ENCODE results near the gene MASP2.
"Not testable (repeated sequence)": the region's sequence is repeated elsewhere in the genome, so short reads cannot be mapped to it uniquely, and the experiment has no call there.

Gene MASP2

GRCh38 chr1:11041048-11041447 lies 6.0 kb downstream of the MASP2 start:
- H3K9me3 Mint-ChIP-seq, result no peaks in the 10 kb centered on the region
- no peaks in the 10 kb centered on the region for H3K27me3 Mint-ChIP-seq
- H3K4me3 Mint-ChIP-seq, result no peak overlapping the region
- no peak for DNase-seq (ENCODE audit: low spot score in 2 of 2)
- no peaks in the 10 kb centered on the region for H3K36me3 Mint-ChIP-seq (ENCODE audit: insufficient read depth)
- H3K4me1 Mint-ChIP-seq, result no peaks in the 10 kb centered on the region
- no peak for ATAC-seq (replicated peaks; ENCODE audit: extremely low read depth, poor library complexity, severe bottlenecking)
- H3K27ac Mint-ChIP-seq (ENCODE audit: low read depth), result no peak overlapping the region

GRCh38 chr1:11040105-11040429 lies 7.0 kb downstream of the MASP2 start:
- not testable (repeated sequence) for H3K36me3 Mint-ChIP-seq (ENCODE audit: insufficient read depth); ATAC-seq (replicated peaks; ENCODE audit: extremely low read depth, poor library complexity, severe bottlenecking); H3K4me3 Mint-ChIP-seq; H3K27ac Mint-ChIP-seq (ENCODE audit: low read depth); H3K4me1 Mint-ChIP-seq; H3K9me3 Mint-ChIP-seq; H3K27me3 Mint-ChIP-seq; DNase-seq (ENCODE audit: low spot score in 2 of 2)

- H3K4me1 Mint-ChIP-seq, result no peaks in the 10 kb centered on the region
- no peaks in the 10 kb centered on the region for H3K9me3 Mint-ChIP-seq
Measured at GRCh38 chr1:11039351-11040104, 7.5 kb downstream of the MASP2 start.

GRCh38 chr1:11037740-11038182 lies 9.3 kb downstream of the MASP2 start:
- H3K4me1 Mint-ChIP-seq, result no peaks in the 10 kb centered on the region
- H3K9me3 Mint-ChIP-seq, result no peaks in the 10 kb centered on the region
- DNase-seq (ENCODE audit: low spot score in 2 of 2), result peak; percentile 84 to 87
- H3K36me3 Mint-ChIP-seq (ENCODE audit: insufficient read depth), result no peaks in the 10 kb centered on the region
- no peaks in the 10 kb centered on the region for H3K27me3 Mint-ChIP-seq
- ATAC-seq (replicated peaks; ENCODE audit: extremely low read depth, poor library complexity, severe bottlenecking), result peak; percentile 91
- H3K27ac Mint-ChIP-seq (ENCODE audit: low read depth), result no peak overlapping the region
- no peak overlapping the region for H3K4me3 Mint-ChIP-seq

More at GRCh38 chr1:11039351-11040104, 7.5 kb downstream of the MASP2 start:
- DNase-seq (ENCODE audit: low spot score in 2 of 2) (no peak), ATAC-seq (replicated peaks; ENCODE audit: extremely low read depth, poor library complexity, severe bottlenecking) (no peak)
- Mint-ChIP-seq H3K27me3 (no peaks in the 10 kb centered on the region), H3K27ac (ENCODE audit: low read depth) (no peak overlapping the region), H3K4me3 (no peak overlapping the region), H3K36me3 (ENCODE audit: insufficient read depth) (no peaks in the 10 kb centered on the region)

GRCh38 chr1:11037019-11037739 lies 9.9 kb downstream of the MASP2 start:
- not testable (repeated sequence) for H3K27me3 Mint-ChIP-seq, H3K4me1 Mint-ChIP-seq

GRCh38 chr1:11031624-11032262 lies 15.3 kb downstream of the MASP2 start:
- no peak for DNase-seq (ENCODE audit: low spot score in 2 of 2)
- Mint-ChIP-seq H3K27ac (ENCODE audit: low read depth) (no peak overlapping the region), H3K36me3 (ENCODE audit: insufficient read depth) (peaks cover 23% of the 10 kb centered on the region), H3K4me3 (no peak overlapping the region), H3K9me3 (no peaks in the 10 kb centered on the region), H3K4me1 (peaks cover 5% of the 10 kb centered on the region), H3K27me3 (no peaks in the 10 kb centered on the region)
- ATAC-seq (replicated peaks; ENCODE audit: extremely low read depth, poor library complexity, severe bottlenecking), result no peak

More at GRCh38 chr1:11037019-11037739, 9.9 kb downstream of the MASP2 start:
- not testable (repeated sequence) for H3K36me3 Mint-ChIP-seq (ENCODE audit: insufficient read depth); DNase-seq (ENCODE audit: low spot score in 2 of 2); H3K9me3 Mint-ChIP-seq; H3K4me3 Mint-ChIP-seq; H3K27ac Mint-ChIP-seq (ENCODE audit: low read depth); ATAC-seq (replicated peaks; ENCODE audit: extremely low read depth, poor library complexity, severe bottlenecking)

- Mint-ChIP-seq H3K27me3 (no peaks in the 10 kb centered on the region), H3K9me3 (no peaks in the 10 kb centered on the region), H3K27ac (ENCODE audit: low read depth) (no peak overlapping the region), H3K36me3 (ENCODE audit: insufficient read depth) (peaks cover 30% of the 10 kb centered on the region), H3K4me3 (no peak overlapping the region), H3K4me1 (peaks cover 6% of the 10 kb centered on the region)
- DNase-seq (ENCODE audit: low spot score in 2 of 2) (no peak), ATAC-seq (replicated peaks; ENCODE audit: extremely low read depth, poor library complexity, severe bottlenecking) (no peak)
Measured at GRCh38 chr1:11030865-11031264, 16.2 kb downstream of the MASP2 start.

- Mint-ChIP-seq H3K4me3 (no peak overlapping the region), H3K9me3 (no peaks in the 10 kb centered on the region), H3K27ac (ENCODE audit: low read depth) (no peak overlapping the region)
Measured at GRCh38 chr1:11028018-11028417, 19.0 kb downstream of the MASP2 start.

GRCh38 chr1:11027316-11027715 lies 19.7 kb downstream of the MASP2 start:
- no peak for DNase-seq (ENCODE audit: low spot score in 2 of 2)
- Mint-ChIP-seq H3K4me1 (peaks cover 23% of the 10 kb centered on the region), H3K4me3 (no peak overlapping the region), H3K36me3 (ENCODE audit: insufficient read depth) (peaks cover 61% of the 10 kb centered on the region), H3K27me3 (no peaks in the 10 kb centered on the region), H3K27ac (ENCODE audit: low read depth) (no peak overlapping the region), H3K9me3 (no peaks in the 10 kb centered on the region)
- no peak for ATAC-seq (replicated peaks; ENCODE audit: extremely low read depth, poor library complexity, severe bottlenecking)

More at GRCh38 chr1:11028018-11028417, 19.0 kb downstream of the MASP2 start:
- ATAC-seq (replicated peaks; ENCODE audit: extremely low read depth, poor library complexity, severe bottlenecking), result no peak
- no peaks in the 10 kb centered on the region for H3K27me3 Mint-ChIP-seq
- peaks cover 20% of the 10 kb centered on the region for H3K4me1 Mint-ChIP-seq
- H3K36me3 Mint-ChIP-seq (ENCODE audit: insufficient read depth), result peaks cover 54% of the 10 kb centered on the region
- DNase-seq (ENCODE audit: low spot score in 2 of 2), result no peak

- Mint-ChIP-seq H3K27me3 (no peaks in the 10 kb centered on the region), H3K27ac (ENCODE audit: low read depth) (no peak overlapping the region), H3K4me3 (no peak overlapping the region), H3K4me1 (peaks cover 28% of the 10 kb centered on the region), H3K36me3 (ENCODE audit: insufficient read depth) (peaks cover 65% of the 10 kb centered on the region), H3K9me3 (no peaks in the 10 kb centered on the region)
- DNase-seq (ENCODE audit: low spot score in 2 of 2) (no peak), ATAC-seq (replicated peaks; ENCODE audit: extremely low read depth, poor library complexity, severe bottlenecking) (no peak)
Measured at GRCh38 chr1:11026903-11027302, 20.1 kb downstream of the MASP2 start.

GRCh38 chr1:11026052-11026451 lies 21.0 kb downstream of the MASP2 start:
- H3K4me1 Mint-ChIP-seq, result peaks cover 30% of the 10 kb centered on the region
- H3K27ac Mint-ChIP-seq (ENCODE audit: low read depth), result no peak overlapping the region
- H3K36me3 Mint-ChIP-seq (ENCODE audit: insufficient read depth), result peaks cover 71% of the 10 kb centered on the region
- DNase-seq (ENCODE audit: low spot score in 2 of 2), result no peak
- no peak for ATAC-seq (replicated peaks; ENCODE audit: extremely low read depth, poor library complexity, severe bottlenecking)
- no peaks in the 10 kb centered on the region for H3K9me3 Mint-ChIP-seq
- no peaks in the 10 kb centered on the region for H3K27me3 Mint-ChIP-seq
- no peak overlapping the region for H3K4me3 Mint-ChIP-seq

GRCh38 chr1:11025618-11026017 lies 21.4 kb downstream of the MASP2 start:
- H3K27me3 Mint-ChIP-seq, result no peaks in the 10 kb centered on the region
- H3K9me3 Mint-ChIP-seq, result no peaks in the 10 kb centered on the region
- DNase-seq (ENCODE audit: low spot score in 2 of 2), result no peak
- H3K4me1 Mint-ChIP-seq, result peaks cover 30% of the 10 kb centered on the region
- H3K4me3 Mint-ChIP-seq, result no peak overlapping the region
- no peak for ATAC-seq (replicated peaks; ENCODE audit: extremely low read depth, poor library complexity, severe bottlenecking)
- no peak overlapping the region for H3K27ac Mint-ChIP-seq (ENCODE audit: low read depth)
- H3K36me3 Mint-ChIP-seq (ENCODE audit: insufficient read depth), result peaks cover 74% of the 10 kb centered on the region

- H3K4me3 Mint-ChIP-seq, result no peak overlapping the region
- H3K27me3 Mint-ChIP-seq, result no peaks in the 10 kb centered on the region
- ATAC-seq (replicated peaks; ENCODE audit: extremely low read depth, poor library complexity, severe bottlenecking) (no peak), DNase-seq (ENCODE audit: low spot score in 2 of 2) (no peak)
- H3K4me1 Mint-ChIP-seq, result peaks cover 30% of the 10 kb centered on the region
- peaks cover 78% of the 10 kb centered on the region for H3K36me3 Mint-ChIP-seq (ENCODE audit: insufficient read depth)
- H3K27ac Mint-ChIP-seq (ENCODE audit: low read depth), result no peak overlapping the region
- no peaks in the 10 kb centered on the region for H3K9me3 Mint-ChIP-seq
Measured at GRCh38 chr1:11024874-11025203, 22.2 kb downstream of the MASP2 start.

Measured in central memory CD8-positive, alpha-beta T cell (primary cell).